Activated gamma-delta T cell treated with Interleukin-2 at 50 U/mL for 16 hours (primary cell): ENCODE results near the gene EIF4G3.

Source experiments
- DNase-seq: peaks from one replicate; pipeline ENCODE4 v3.0.0-alpha.2; 2020

EIF4G3 gene

DNA sequence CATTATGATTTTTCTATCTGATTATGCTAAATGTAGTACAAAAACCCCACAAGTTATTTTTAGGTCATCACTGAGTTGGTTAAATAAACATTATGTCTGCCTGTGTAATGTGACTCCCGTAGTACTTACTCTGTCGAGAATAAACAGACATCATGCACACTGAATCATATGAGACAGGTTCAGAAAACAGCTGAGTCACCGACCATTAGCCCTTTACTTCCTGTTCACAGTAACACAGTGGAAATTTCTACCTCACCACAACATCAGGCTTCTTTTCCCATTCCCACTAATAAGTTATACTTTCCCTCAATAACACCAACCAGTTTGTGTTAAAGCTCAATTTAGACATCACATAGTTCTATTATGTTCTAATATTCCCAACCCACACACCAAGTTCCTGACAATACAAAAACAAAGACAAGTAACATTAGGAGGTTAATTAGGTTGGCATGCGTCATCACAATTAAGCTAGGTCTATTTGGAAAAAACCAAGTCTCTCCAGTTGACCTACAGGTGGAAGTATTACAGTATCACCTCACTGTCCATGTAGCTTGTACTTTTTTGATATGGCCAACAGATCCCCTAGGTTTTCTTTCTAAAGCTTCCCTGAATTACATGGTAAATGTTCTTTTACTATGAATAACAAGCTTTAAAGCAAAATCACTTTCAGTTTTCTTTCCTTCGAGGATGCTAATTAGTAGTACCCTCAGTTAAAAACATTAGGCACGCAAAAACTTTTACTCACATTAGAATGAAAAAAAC lies 154.2 kb downstream of the EIF4G3 start:
- DNase-seq: peak; percentile 16

DNA sequence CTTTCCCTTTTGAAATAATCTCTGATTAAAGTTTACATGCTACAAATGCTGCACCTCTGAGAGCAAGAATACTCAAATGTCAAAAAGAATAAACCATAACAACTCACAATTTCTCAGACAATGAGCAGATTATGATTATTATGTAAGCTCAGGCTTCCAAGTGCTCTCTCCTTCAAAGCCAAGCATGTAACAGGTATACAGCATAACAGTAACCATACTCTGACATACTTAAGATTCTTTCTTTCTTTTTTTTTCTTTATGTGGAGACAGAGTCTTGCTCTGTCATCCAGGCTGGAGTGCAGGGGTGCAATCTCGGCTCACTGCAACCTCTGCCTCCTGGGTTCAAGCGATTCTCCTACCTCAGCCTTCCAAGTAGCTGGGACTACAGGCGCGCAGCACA lies 155.4 kb downstream of the EIF4G3 start:
- DNase-seq: no peak

DNA sequence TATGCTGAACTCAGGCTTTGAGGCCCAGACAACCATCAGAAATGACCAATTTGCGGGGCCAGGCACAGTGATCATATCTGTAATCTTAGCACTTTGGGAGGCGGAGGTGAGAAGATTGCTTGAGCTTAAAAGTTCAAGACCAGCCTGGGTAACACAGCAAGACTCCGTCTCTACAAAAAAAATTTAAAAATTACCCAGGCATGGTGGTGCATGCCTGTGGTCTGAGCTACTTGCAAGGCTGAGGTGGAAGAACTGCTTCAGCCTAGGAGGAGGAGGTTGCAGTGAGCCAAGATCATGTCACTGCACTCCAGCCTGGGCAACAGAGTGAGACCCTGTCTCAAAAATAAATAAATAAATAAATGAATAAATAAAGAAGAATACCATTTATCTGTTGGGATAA lies 156.5 kb downstream of the EIF4G3 start:
- DNase-seq: no peak

- no peak for DNase-seq
Observed at GRCh38 chr1:21018673-21019072, 158.0 kb downstream of the EIF4G3 start.

- DNase-seq: no peak
Observed at GRCh38 chr1:21013510-21013909, 163.2 kb downstream of the EIF4G3 start.

- DNase-seq: no peak
Observed at GRCh38 chr1:21012937-21013336, 163.8 kb downstream of the EIF4G3 start.

GRCh38 chr1:21007876-21008275 lies 168.8 kb downstream of the EIF4G3 start:
- DNase-seq: no peak

GRCh38 chr1:21005466-21006239 lies 171.0 kb downstream of the EIF4G3 start:
- no peak for DNase-seq

DNA sequence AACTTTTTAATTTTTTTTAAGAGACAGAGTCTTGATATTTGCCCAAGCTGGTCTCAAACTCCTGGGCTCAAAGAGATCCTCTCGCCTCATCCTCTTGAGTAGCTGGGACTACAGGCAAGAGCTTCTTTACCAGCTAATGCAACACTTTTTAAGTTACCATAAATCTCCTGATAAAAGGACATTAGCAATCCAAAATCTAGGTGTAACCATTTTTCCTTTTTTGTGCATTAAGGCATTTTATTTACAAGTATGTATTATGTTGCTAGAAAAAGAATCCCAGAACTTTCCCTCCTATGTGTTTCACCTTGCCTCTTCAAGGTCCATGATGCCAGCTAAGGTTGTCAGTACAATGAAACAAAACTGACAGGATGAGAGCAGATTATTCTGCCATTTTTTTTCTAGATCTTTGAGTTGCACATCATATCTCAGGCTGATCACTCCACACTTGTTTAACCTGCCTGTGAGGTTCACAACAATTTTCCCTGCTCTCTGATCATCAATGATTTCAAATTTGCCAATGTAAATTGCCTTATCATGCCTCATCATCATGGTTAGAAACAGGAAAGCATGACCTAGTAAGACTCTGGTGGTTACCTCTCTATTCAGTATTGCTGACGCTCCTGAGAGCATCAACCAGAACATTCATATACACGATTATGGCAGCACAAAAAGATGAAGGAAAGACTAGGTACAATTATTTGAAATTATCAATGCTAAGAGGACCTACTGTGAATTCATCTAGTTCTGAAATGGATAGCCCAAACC lies 173.2 kb downstream of the EIF4G3 start:
- DNase-seq: no peak

DNA sequence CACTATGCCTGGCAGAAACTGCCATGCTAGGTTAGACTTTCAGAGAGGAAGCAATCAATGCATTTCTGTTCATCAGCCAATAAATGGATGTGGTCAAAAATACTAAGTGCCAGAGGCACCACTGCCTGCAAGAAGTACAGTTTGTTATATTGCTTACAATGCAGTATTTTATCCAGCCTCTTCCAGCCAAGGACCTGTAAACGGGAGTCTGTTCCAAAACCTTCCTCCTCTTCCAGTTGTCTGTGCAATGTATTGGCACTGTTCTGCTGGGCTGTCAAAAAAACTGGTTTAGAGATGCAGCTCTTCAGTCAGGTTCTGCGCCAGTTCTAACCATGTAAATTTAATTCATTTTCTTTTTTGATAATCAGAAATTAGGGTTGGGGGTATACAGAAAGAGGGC lies 175.7 kb downstream of the EIF4G3 start:
- no peak for DNase-seq

GRCh38 chr1:21000245-21000594 lies 176.5 kb downstream of the EIF4G3 start:
- no peak for DNase-seq

- no peak for DNase-seq
Observed at GRCh38 chr1:20999525-21000244, 177.0 kb downstream of the EIF4G3 start.

- no peak for DNase-seq
Observed at GRCh38 chr1:20998826-20999225, 177.9 kb downstream of the EIF4G3 start.

- no peak for DNase-seq
Observed at GRCh38 chr1:20997602-20998224, 179.0 kb downstream of the EIF4G3 start.

GRCh38 chr1:20996554-20996953 lies 180.1 kb downstream of the EIF4G3 start:
- no peak for DNase-seq

DNA sequence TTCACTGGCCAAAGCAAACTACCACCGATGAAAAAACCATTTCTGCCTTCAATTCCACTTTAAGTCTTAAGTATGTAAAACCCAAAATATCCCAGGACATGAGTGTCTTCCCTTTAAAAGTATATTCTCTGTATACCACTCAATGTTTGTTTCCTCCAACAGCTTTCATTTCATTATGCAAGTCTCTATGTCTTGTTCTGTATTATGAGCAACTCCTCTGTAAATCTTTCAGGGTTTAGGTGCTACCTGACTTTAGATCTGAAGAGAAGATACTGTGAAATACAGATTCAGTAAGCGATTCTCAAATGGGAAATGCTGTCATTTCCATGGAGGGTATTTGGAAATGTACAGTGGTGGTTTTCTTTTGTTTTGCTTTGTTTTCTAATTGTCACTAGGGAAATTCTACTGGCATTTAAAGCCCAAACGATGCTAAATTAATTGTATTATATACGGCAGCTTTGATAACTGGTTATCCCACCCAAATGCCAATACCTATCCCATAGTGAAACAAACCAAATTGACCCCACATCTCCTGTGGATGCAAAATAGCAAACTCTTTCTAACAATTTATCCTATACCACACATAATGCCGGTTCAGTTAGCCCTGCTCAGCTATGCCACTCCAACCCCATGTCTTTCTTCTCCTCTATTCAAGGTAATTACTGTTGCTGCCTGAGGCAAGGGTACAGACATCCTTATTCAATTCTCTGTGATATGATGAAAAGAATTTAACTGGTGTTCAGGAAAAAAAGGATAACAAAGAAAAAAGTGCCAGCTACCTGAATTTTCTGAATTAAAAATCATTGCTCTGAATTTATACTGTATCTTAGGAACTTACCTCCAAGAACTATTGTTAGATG lies 182.8 kb downstream of the EIF4G3 start:
- DNase-seq: no peak

DNA sequence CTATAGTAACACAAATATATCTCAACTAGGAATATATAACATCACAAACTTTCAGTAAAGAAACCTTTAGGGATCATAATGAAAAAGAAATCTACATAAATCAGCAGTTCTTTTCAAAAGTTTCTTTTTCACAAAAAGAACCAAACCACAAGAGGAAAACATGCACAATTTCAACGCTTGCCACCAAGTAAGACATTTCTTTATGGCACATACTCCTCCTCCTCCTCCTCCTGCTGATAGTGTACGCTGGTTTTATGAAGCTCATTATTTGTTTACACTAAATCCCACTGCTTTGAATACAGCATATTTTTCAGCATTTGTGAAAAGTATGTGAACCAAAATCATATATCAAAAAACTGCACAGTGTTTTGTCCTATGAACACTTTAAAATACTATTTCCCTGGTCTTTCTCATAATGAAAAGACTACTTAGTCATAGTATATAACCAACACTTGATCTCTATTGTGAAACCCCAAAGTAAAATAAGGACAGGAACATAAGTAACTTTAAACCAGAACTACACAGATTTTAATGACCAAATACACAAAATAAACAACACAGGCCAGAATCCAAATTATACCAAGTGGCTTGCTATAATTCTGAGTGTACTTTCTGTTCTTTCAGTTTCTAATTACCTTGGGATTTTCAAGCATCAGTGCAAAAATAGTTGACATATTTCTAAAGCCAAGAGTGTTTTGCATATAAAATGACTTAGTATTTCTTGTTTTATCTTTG lies 184.2 kb downstream of the EIF4G3 start:
- no peak for DNase-seq

GRCh38 chr1:20988943-20989342 lies 187.8 kb downstream of the EIF4G3 start:
- DNase-seq: no peak

DNA sequence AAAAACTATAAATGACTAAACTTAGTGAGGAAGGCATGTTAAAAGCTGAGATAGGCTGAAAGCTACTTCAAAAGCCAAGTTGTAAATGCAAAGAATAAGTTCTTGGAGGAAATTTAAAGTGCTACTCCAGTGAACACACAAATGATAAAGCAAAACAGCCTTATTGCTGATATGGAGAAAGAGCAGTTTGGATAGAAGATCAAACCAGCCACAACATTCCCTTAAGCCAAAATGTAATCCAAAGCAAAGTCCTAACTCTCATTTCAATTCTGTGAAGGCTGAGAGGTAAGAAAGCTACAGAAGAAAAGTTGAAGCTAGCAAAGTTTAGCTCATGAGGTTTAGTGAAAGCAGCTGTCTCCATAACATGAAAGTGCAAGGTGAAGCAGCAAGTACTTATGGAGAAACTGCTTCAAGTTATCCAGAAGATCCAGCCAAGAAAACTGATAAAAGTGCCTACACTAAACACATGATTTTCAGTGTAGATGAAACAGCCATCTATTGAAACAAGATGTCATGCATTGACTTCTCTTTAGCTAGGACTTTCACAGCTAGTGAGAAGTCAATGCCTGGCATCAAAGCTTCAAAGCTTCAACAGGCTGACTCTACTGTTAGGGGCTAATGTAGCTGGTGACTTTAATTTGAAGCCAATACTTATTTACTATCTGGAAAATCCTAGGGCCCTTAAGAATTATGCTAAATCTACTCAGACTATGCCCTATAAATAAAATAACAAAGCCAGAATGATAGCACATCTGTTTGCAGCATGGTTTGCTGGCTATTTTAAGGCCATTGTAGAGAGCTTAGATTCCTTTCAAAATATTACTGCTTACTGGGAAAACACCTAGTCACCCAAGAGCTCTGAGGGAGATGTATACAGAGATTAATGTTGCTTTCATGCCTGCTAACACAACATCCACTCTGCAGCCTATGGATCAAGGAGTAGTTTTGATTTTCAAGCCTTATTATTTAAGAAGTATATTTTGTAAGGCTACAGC lies 188.6 kb downstream of the EIF4G3 start:
- no peak for DNase-seq
